Coronary artery (tissue), 2 donors: Measurements from ENCODE around the gene HS3ST4.

ENCODE experiments used
- DNase-seq: peaks from one replicate; pipeline ENCODE4 v3.0.0-alpha.2; 2017; ENCODE audit warnings: low spot score
- H3K27ac ChIP-seq, 2 donors: fragments of 200-600 bp; sonication (generic); one replicate each; pipeline ENCODE4 v1.5.1; 2016 to 2019
- H3K4me3 ChIP-seq: fragments of 200-600 bp; sonication (generic); 2 replicates; pipeline ENCODE4 v1.5.1; 2016; ENCODE audit warnings: mild to moderate bottlenecking, moderate library complexity
- CTCF ChIP-seq: fragments of 200-600 bp; sonication (generic); IDR thresholded peaks from one replicate; pipeline ENCODE4 v1.5.1; 2019; ENCODE audit warnings: antibody characterized with exemption

HS3ST4 gene

GRCh38 chr16:25838724-25839186 is 147.0 kb downstream of the HS3ST4 start:
- Histone ChIP-seq H3K27ac (no peak overlapping the region), H3K4me3 (no peak overlapping the region)
- no peak for DNase-seq
- TF ChIP-seq CTCF = peak; percentile 64

- no peak for TF ChIP-seq CTCF
- no peak overlapping the region for H3K4me3 ChIP-seq
- no peak overlapping the region for H3K27ac ChIP-seq
- DNase-seq = no peak
Observed at GRCh38 chr16:25841761-25842160, 150.0 kb downstream of the HS3ST4 start.

GRCh38 chr16:25845901-25846300 is 154.1 kb downstream of the HS3ST4 start:
- Histone ChIP-seq H3K27ac (no peak overlapping the region), H3K4me3 (no peak overlapping the region)
- TF ChIP-seq CTCF = no peak
- DNase-seq = no peak

- TF ChIP-seq CTCF = no peak
- Histone ChIP-seq H3K4me3 (no peak overlapping the region), H3K27ac (no peak overlapping the region)
- no peak for DNase-seq
Observed at GRCh38 chr16:25854141-25854540, 162.4 kb downstream of the HS3ST4 start.

GRCh38 chr16:25855063-25855462 is 163.3 kb downstream of the HS3ST4 start:
- no peak for TF ChIP-seq CTCF
- Histone ChIP-seq H3K27ac (no peak overlapping the region), H3K4me3 (no peak overlapping the region)
- DNase-seq = no peak

- TF ChIP-seq CTCF = no peak
- Histone ChIP-seq H3K27ac (no peak overlapping the region), H3K4me3 (no peak overlapping the region)
- DNase-seq = no peak
Observed at GRCh38 chr16:25855818-25856217, 164.1 kb downstream of the HS3ST4 start.

GRCh38 chr16:25859645-25860044 is 167.9 kb downstream of the HS3ST4 start:
- H3K4me3 ChIP-seq = no peak overlapping the region
- H3K27ac ChIP-seq = no peak overlapping the region
- no peak for TF ChIP-seq CTCF
- DNase-seq = no peak
